Stomach (tissue), 4 donors: ENCODE results near the gene FBXO34.

Source experiments
- POLR2A ChIP-seq, 4 donors: fragments of 450-650 bp; IDR thresholded peaks; one replicate each; pipeline ENCODE4 v1.6.1; 2016; ENCODE audit warnings: antibody characterized with exemption in 4 of 4, control low read depth in 2 of 4, mild to moderate bottlenecking in 1 of 4, moderate library complexity in 1 of 4
- TF ChIP-seq, protein P1 (sequence below), 7 experiments: fragments of 450-650 bp in 4 of 7; fragments of 200-600 bp in 3 of 7; sonication (generic) in 3 of 7; IDR thresholded peaks; one replicate each; pipeline ENCODE4 v1.5.1; 2016 to 2019; ENCODE audit warnings: antibody characterized with exemption in 7 of 7, control low read depth in 2 of 7, mild to moderate bottlenecking in 1 of 7

DNA sequence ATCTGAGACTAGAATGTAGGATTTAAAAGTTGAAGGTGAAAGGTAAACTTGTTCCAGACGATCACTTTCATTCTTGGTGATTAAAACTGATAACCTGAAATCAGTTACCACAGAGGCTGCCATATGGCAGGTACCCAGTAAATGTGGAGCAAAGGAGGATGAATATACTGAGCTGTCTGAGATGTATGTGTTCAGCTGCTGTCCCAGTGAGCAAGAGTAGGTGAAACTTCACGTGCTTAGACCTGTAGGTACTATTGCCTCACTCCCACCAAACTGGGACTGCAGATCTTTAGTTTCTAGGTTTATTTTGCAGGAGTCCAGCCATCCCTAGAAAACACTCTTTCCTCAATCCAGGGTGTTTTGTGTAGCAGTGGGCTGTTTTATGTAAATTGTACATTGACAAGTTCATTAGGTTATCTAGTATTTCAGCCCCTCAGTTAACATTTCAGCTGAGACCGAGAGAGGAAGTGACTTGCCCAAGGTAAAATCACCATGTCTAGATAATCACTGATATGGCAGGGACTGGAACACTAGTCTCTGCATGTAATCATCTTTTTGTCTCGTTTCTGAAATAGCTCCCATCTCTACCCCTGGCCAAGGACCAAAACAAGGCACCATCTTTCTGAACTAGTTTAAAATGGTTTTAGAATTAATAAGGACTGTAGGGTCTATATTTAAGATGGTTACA is 77.7 kb downstream of the FBXO34 start:
- TF ChIP-seq POLR2A (IDR thresholded peaks at IDR 0.05), result no peak
- TF ChIP-seq, protein P1, sequence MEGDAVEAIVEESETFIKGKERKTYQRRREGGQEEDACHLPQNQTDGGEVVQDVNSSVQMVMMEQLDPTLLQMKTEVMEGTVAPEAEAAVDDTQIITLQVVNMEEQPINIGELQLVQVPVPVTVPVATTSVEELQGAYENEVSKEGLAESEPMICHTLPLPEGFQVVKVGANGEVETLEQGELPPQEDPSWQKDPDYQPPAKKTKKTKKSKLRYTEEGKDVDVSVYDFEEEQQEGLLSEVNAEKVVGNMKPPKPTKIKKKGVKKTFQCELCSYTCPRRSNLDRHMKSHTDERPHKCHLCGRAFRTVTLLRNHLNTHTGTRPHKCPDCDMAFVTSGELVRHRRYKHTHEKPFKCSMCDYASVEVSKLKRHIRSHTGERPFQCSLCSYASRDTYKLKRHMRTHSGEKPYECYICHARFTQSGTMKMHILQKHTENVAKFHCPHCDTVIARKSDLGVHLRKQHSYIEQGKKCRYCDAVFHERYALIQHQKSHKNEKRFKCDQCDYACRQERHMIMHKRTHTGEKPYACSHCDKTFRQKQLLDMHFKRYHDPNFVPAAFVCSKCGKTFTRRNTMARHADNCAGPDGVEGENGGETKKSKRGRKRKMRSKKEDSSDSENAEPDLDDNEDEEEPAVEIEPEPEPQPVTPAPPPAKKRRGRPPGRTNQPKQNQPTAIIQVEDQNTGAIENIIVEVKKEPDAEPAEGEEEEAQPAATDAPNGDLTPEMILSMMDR (IDR thresholded peaks at IDR 0.05), result no peak
